Right lobe of liver (tissue), 6 donors: ENCODE results near the gene SLC35E2B. TPM values are rescaled to one million over a fixed set of nuclear protein-coding genes. Genes with fewer than 3 reads are reported as not detected.

Experiments
- ATAC-seq, 4 donors: fragments of 200-7000 bp; cut with Tn5 transposase; one replicate each; pipeline ENCODE4 v1.9.1; 2020; ENCODE audit warnings: mild to moderate bottlenecking in 4 of 4, moderate library complexity in 4 of 4
- DNase-seq, 3 donors: peaks; one replicate each; pipeline ENCODE4 v3.0.0-alpha.2; 2020
- H3K27ac ChIP-seq, 3 donors: fragments of 200-600 bp; one replicate each; pipeline ENCODE4 v1.8.0; 2022
- H3K27me3 ChIP-seq, 2 donors: fragments of 200-600 bp; one replicate each; pipeline ENCODE4 v1.8.0; 2022
- H3K36me3 ChIP-seq, 4 donors: fragments of 200-600 bp; sonication (generic) in 1 of 4; one replicate each; pipeline versions ENCODE4 v1.5.1 to v1.8.0; 2017 to 2022; ENCODE audit warnings: control low read depth in 1 of 4
- H3K4me1 ChIP-seq, 4 donors: fragments of 200-600 bp; sonication (generic) in 1 of 4; one replicate each; pipeline versions ENCODE4 v1.5.1 to v1.8.0; 2017 to 2022; ENCODE audit warnings: control low read depth in 1 of 4
- H3K4me3 ChIP-seq, 3 donors: fragments of 200-600 bp; one replicate each; pipeline ENCODE4 v1.8.0; 2022
- H3K9me3 ChIP-seq, 4 donors: fragments of 200-600 bp; sonication (generic) in 1 of 4; one replicate each; pipeline versions ENCODE4 v1.5.1 to v1.8.0; 2017 to 2022; ENCODE audit warnings: control low read depth in 1 of 4
- CTCF ChIP-seq, 4 donors: fragments of 200-600 bp in 3 of 4; fragments of 450-650 bp in 1 of 4; IDR thresholded peaks; one replicate each; pipeline versions ENCODE4 v1.5.1 to v1.8.0; 2016 to 2022; ENCODE audit warnings: antibody characterized with exemption in 4 of 4, mild to moderate bottlenecking in 2 of 4
- POLR2A ChIP-seq: fragments of 450-650 bp; IDR thresholded peaks from one replicate; pipeline ENCODE4 v1.6.1; 2017; ENCODE audit warnings: antibody characterized with exemption, mild to moderate bottlenecking
- WGBS: methylation state at CpG from one replicate; pipeline ENCODE4 v1.1.6; 2018; ENCODE audit warnings: low coverage, low lambda C conversion rate; ENCODE audit not compliant: insufficient coverage; ENCODE audit errors: missing lambda C conversion rate; 5-methylcytosine and 5-hydroxymethylcytosine counted together
- intact Hi-C, 2 donors: fragments of 100-400 bp; cut with DNase I; formaldehyde crosslinking; loops; one replicate each; pipeline versions ENCODE4 v1.11.2 to v1.14.1; 2022
- total RNA-seq, 6 experiments: library from RNA; depleted of rRNA in 2 of 6; stranded (reverse); fragments of >200 nt in 2 of 6; fragmentation: NEBNext Ultra II Directional in 3 of 6; extraction: Animal tissue kit (Norgen Biotek cat#: 25700) in 3 of 6; gene quantifications; one replicate each; pipeline versions ENCODE4 v1.1.0 to v1.2.4, GENCODE V29; 2016 to 2023
- donor health status: DM: no; HTN: yes; CAD: no.
- donor health status: DM: no; HTN: no; CAD: no.
- donor health status: DM: no; HTN: no; CAD: no.
- donor health status: DM: no; HTN: yes; CAD: no.
- donor health status: DM: no; HTN: yes; CAD: no.

Gene SLC35E2B
- total RNA-seq, 6 experiments from 2014 or later: 13.4 to 19.9 (median 17.0) TPM

GRCh38 chr1:1614204-1614953 is 78.2 kb downstream of the SLC35E2B start:
- Histone ChIP-seq H3K4me1 (peaks cover 0 to 37% (median 13%) of the 10 kb centered on the region in 4 donors), H3K27me3 (no peaks in the 10 kb centered on the region), H3K27ac (peak overlapping the region in 2 of 3 donors; percentile 95 to 100), H3K36me3 (no peaks in the 10 kb centered on the region), H3K9me3 (no peaks in the 10 kb centered on the region), H3K4me3 (peak overlapping the region; percentile 83 to 100 (median 99))
- DNase-seq (peak in 2 of 3 donors; percentile 47 to 68), ATAC-seq (peak in 3 of 4 donors; percentile 6 to 15 (median 14))
- 5% methylated on average over 24 of the region's 30 CpGs for WGBS
- TF ChIP-seq CTCF (IDR thresholded peaks at IDR 0.05): no peak
- TF ChIP-seq POLR2A: no peak
- intact Hi-C loops: no loop called here

- peak overlapping the region in 1 of 3 donors; percentile 95 for H3K27ac ChIP-seq
- TF ChIP-seq POLR2A (no peak), CTCF (IDR thresholded peaks at IDR 0.05) (no peak)
- intact Hi-C loops: no loop called here
Measured at GRCh38 chr1:1613509-1614082, 79.0 kb downstream of the SLC35E2B start.

GRCh38 chr1:1612104-1612400 is 80.5 kb downstream of the SLC35E2B start:
- WGBS: 76% methylated on average over 2 of the region's 3 CpGs
- Histone ChIP-seq H3K9me3 (no peaks in the 10 kb centered on the region), H3K36me3 (no peaks in the 10 kb centered on the region), H3K4me1 (peaks cover 0 to 32% (median 11%) of the 10 kb centered on the region in 4 donors), H3K27me3 (no peaks in the 10 kb centered on the region), H3K4me3 (no peak overlapping the region), H3K27ac (no peak overlapping the region)
- intact Hi-C loops: no loop called here
- no peak for DNase-seq
- ATAC-seq: no peak
- TF ChIP-seq POLR2A (no peak), CTCF (IDR thresholded peaks at IDR 0.05) (no peak)

More at GRCh38 chr1:1613509-1614082, 79.0 kb downstream of the SLC35E2B start:
- peaks cover 0 to 37% (median 13%) of the 10 kb centered on the region in 4 donors for H3K4me1 ChIP-seq
- WGBS: 61% methylated on average over 11 of the region's 11 CpGs
- H3K9me3 ChIP-seq: no peaks in the 10 kb centered on the region
- DNase-seq: no peak
- peak overlapping the region in 1 of 3 donors; percentile 83 for H3K4me3 ChIP-seq
- no peaks in the 10 kb centered on the region for H3K27me3 ChIP-seq
- no peak for ATAC-seq
- no peaks in the 10 kb centered on the region for H3K36me3 ChIP-seq

DNA sequence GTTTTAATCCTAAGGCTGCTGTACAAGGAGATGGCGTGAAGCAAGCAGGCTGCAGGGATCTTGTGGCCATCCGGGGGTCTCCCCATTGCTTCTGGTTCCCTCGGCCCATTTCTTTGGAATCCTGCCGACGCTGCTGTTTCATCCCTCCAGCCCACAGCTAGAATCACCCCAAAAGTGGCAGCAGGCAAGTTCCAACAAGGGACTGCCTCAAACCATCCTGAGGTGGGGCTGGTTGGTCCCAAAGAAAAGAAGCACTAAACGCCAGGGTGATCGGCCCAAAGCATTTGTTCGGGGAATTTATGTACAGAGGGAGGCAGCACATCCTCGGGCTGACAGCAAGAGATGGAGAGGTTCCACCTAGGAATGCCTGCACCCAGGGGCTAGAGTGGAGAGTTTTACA is 81.8 kb downstream of the SLC35E2B start:
- Histone ChIP-seq H3K4me1 (peaks cover 0 to 24% (median 7%) of the 10 kb centered on the region in 4 donors), H3K27me3 (no peaks in the 10 kb centered on the region), H3K27ac (no peak overlapping the region), H3K36me3 (no peaks in the 10 kb centered on the region), H3K9me3 (no peaks in the 10 kb centered on the region), H3K4me3 (no peak overlapping the region)
- no peak for TF ChIP-seq POLR2A
- TF ChIP-seq CTCF (IDR thresholded peaks at IDR 0.05): no peak
- no peak for ATAC-seq
- WGBS: 56% methylated on average over 8 of the region's 9 CpGs
- intact Hi-C loops: no loop called here
- no peak for DNase-seq
